Cardiac septum (tissue), 1 donor: ENCODE results near the gene DGUOK. TPM values are rescaled to one million over a fixed set of nuclear protein-coding genes. Genes with fewer than 3 reads are reported as not detected.
A peak's percentile ranks its signal among the peaks of the same experiment; 100 is the strongest.

Experiments used
- DNase-seq: peaks from one replicate; pipeline ENCODE4 v3.0.0-alpha.2; 2020; ENCODE audit warnings: low spot score
- intact Hi-C: fragments of 100-400 bp; cut with DNase I; formaldehyde crosslinking; loops from one replicate; pipeline ENCODE4 v1.14.0; 2022
- total RNA-seq: library from RNA; stranded (reverse); fragmentation: NEBNext Ultra II Directional; extraction: Animal tissue kit (Norgen Biotek cat#: 25700); gene quantifications from one replicate; pipeline ENCODE4 v1.2.1, GENCODE V29; 2021
- donor health status: DM: no; HTN: no; CAD: no.

DGUOK gene
- total RNA-seq, 1 donor from 2014 or later = 23.7 TPM

- intact Hi-C loops = no loop called here
- no peak for DNase-seq
These were observed 43.6 kb downstream of the DGUOK start for GRCh38 chr2:73970141-73970803.

- intact Hi-C loops = no loop called here
- DNase-seq = peak; percentile 91
These were observed 44.3 kb downstream of the DGUOK start for GRCh38 chr2:73970850-73971471.

GRCh38 chr2:73971722-73972121, 45.0 kb downstream of the DGUOK start:
- DNase-seq = no peak
- intact Hi-C loops = no loop called here

GRCh38 chr2:73972846-73973245, 46.2 kb downstream of the DGUOK start:
- intact Hi-C loops = no loop called here
- no peak for DNase-seq

GRCh38 chr2:73975731-73976130, 49.1 kb downstream of the DGUOK start:
- intact Hi-C loops = no loop called here

GRCh38 chr2:73976803-73977202, 50.1 kb downstream of the DGUOK start:
- no peak for DNase-seq
- intact Hi-C loops = no loop called here

More at GRCh38 chr2:73975731-73976130, 49.1 kb downstream of the DGUOK start:
- no peak for DNase-seq

GRCh38 chr2:73977466-73977865, 50.8 kb downstream of the DGUOK start:
- no peak for DNase-seq
- intact Hi-C loops = no loop called here

- no peak for DNase-seq
- intact Hi-C loops = no loop called here
These were observed 52.3 kb downstream of the DGUOK start for GRCh38 chr2:73979021-73979420.

GRCh38 chr2:73979686-73980085, 53.0 kb downstream of the DGUOK start:
- intact Hi-C loops = no loop called here
- DNase-seq = no peak

GRCh38 chr2:73980566-73980965, 53.9 kb downstream of the DGUOK start:
- no peak for DNase-seq
- intact Hi-C loops = no loop called here

- DNase-seq = no peak
- intact Hi-C loops = no loop called here
These were observed 54.7 kb downstream of the DGUOK start for GRCh38 chr2:73981081-73982001.

GRCh38 chr2:73982140-73982617, 55.5 kb downstream of the DGUOK start:
- DNase-seq = no peak
- intact Hi-C loops = no loop called here

GRCh38 chr2:73983322-73984202, 56.9 kb downstream of the DGUOK start:
- DNase-seq = no peak
- intact Hi-C loops = no loop called here

GRCh38 chr2:73984203-73984921, 57.7 kb downstream of the DGUOK start, which contains the start of gene TET3:
Gene TET3, plus strand, starts transcription at chr2:73984910. Its CDS starts 1,494 bp downstream, at chr2:73986404.
- intact Hi-C loops = no loop called here
- no peak for DNase-seq

- no peak for DNase-seq
- intact Hi-C loops = no loop called here
These were observed 58.2 kb downstream of the DGUOK start for GRCh38 chr2:73984922-73985307.

- peak; percentile 80 for DNase-seq
- intact Hi-C loops = loop anchor here (2.0 kb wide), 1 partner anchor 59 kb away; the partner anchor contains the start of gene DGUOK
These were observed 58.8 kb downstream of the DGUOK start for GRCh38 chr2:73985308-73986084.

- DNase-seq = no peak
- intact Hi-C loops = loop anchor here (2.0 kb wide), 1 partner anchor 59 kb away; the partner anchor contains the start of gene DGUOK
These were observed 59.5 kb downstream of the DGUOK start for GRCh38 chr2:73986085-73986681.
